SU-DHL-6 (cell line): ENCODE results near the gene ZDHHC5.

ENCODE experiments used
- H2AFZ ChIP-seq: fragments of 200-600 bp; sonication (generic); 2 replicates; pipeline ENCODE4 v1.6.1; 2014; ENCODE audit warnings: low read depth, mild to moderate bottlenecking, moderate library complexity, mixed read lengths, antibody characterized with exemption, low read length; ENCODE audit not compliant: severe bottlenecking
- H3F3A ChIP-seq: fragments of 200-600 bp; shearing (Covaris generic); 2 replicates; pipeline ENCODE4 v1.6.0; 2016; ENCODE audit warnings: antibody characterized with exemption, mild to moderate bottlenecking; ENCODE audit not compliant: insufficient read depth
- H3K27ac ChIP-seq: fragments of 200-600 bp; sonication (generic); 2 replicates; pipeline ENCODE4 v1.5.1; 2016; ENCODE audit warnings: low read depth, mild to moderate bottlenecking, low read length, moderate library complexity, mixed read lengths
- H3K27me3 ChIP-seq: fragments of 200-600 bp; sonication (generic), shearing (Covaris generic); 2 replicates; pipeline ENCODE4 v1.6.0; 2014; ENCODE audit warnings: mild to moderate bottlenecking, low read length
- H3K36me3 ChIP-seq: fragments of 200-600 bp; sonication (generic); 2 replicates; pipeline ENCODE4 v1.6.1; 2014; ENCODE audit warnings: mild to moderate bottlenecking, low read length, mixed read lengths
- H3K4me2 ChIP-seq: fragments of 300-600, 200-600 bp; shearing (Covaris generic), sonication (generic); 2 replicates; pipeline ENCODE4 v1.6.0; 2014; ENCODE audit warnings: low read length, low read depth, mild to moderate bottlenecking; ENCODE audit not compliant: poor library complexity, severe bottlenecking
- H3K4me3 ChIP-seq: fragments of 200-600 bp; sonication (generic); 2 replicates; pipeline ENCODE4 v1.5.1; 2014; ENCODE audit warnings: antibody characterized with exemption, low read length, mild to moderate bottlenecking, mixed read lengths; ENCODE audit not compliant: insufficient read depth, poor library complexity, severe bottlenecking
- H3K79me2 ChIP-seq: fragments of 200-600 bp; sonication (generic); 2 replicates; pipeline ENCODE4 v1.6.1; 2014; ENCODE audit warnings: mild to moderate bottlenecking, low read length, moderate library complexity; ENCODE audit not compliant: insufficient read depth
- H3K9ac ChIP-seq: fragments of 200-600 bp; sonication (generic); 2 replicates; pipeline ENCODE4 v1.7.0; 2014; ENCODE audit warnings: mild to moderate bottlenecking, low read length
- H3K9me2 ChIP-seq: fragments of 200-600 bp; sonication (generic); replicated peaks from 2 replicates; pipeline ENCODE4 v1.6.1; 2014; ENCODE audit warnings: low read length; ENCODE audit not compliant: insufficient read depth
- H3K9me3 ChIP-seq: fragments of 200-600 bp; sonication (generic); 2 replicates; pipeline ENCODE4 v1.6.1; 2014; ENCODE audit warnings: low read length, mixed read lengths; ENCODE audit not compliant: insufficient read depth
- H4K20me1 ChIP-seq: fragments of 200-600 bp; sonication (generic); 2 replicates; pipeline ENCODE4 v1.6.1; 2014; ENCODE audit warnings: low read depth, mild to moderate bottlenecking, antibody characterized with exemption, low read length, moderate library complexity, mixed read lengths
- CTCF ChIP-seq: fragments of 200-600 bp; sonication (generic); IDR thresholded peaks from one replicate; pipeline ENCODE4 v1.5.1; 2017; ENCODE audit warnings: antibody characterized with exemption, mild to moderate bottlenecking, low read length, moderate library complexity; ENCODE audit not compliant: insufficient read depth, poor library complexity, severe bottlenecking
- EZH2phosphoT487 ChIP-seq: fragments of 200-600 bp; sonication (generic), shearing (Covaris generic); conservative IDR thresholded peaks from 2 replicates; pipeline ENCODE4 v1.6.1; 2018; ENCODE audit warnings: mild to moderate bottlenecking, antibody characterized with exemption, low read length, moderate library complexity, mixed read lengths

Gene ZDHHC5

GRCh38 chr11:57675176-57675941 is 7.4 kb downstream of the ZDHHC5 start:
- H3K4me2 ChIP-seq, result no peak overlapping the region
- peaks cover 28% of the 10 kb centered on the region; the same call in 1 of the 2 replicates for H3K36me3 ChIP-seq
- no peak overlapping the region for H3K9ac ChIP-seq
- peaks cover 96% of the 10 kb centered on the region for H3K79me2 ChIP-seq
- H2AFZ ChIP-seq, result no peak overlapping the region
- no peak overlapping the region for H3K4me3 ChIP-seq
- H3K9me2 ChIP-seq, result no peaks in the 10 kb centered on the region
- peaks cover 36% of the 10 kb centered on the region for H4K20me1 ChIP-seq
- no peaks in the 10 kb centered on the region for H3K27me3 ChIP-seq
- H3F3A ChIP-seq, result no peaks in the 10 kb centered on the region
- H3K27ac ChIP-seq, result no peak overlapping the region
- no peak for TF ChIP-seq EZH2phosphoT487
- TF ChIP-seq CTCF, result no peak
- H3K9me3 ChIP-seq, result no peaks in the 10 kb centered on the region

- no peak for TF ChIP-seq EZH2phosphoT487
- TF ChIP-seq CTCF, result no peak
- H3K36me3 ChIP-seq, result peaks cover 31% of the 10 kb centered on the region
- H3K27me3 ChIP-seq, result no peaks in the 10 kb centered on the region
- H3K9me3 ChIP-seq, result no peaks in the 10 kb centered on the region
- no peaks in the 10 kb centered on the region for H3F3A ChIP-seq
- H3K27ac ChIP-seq, result no peak overlapping the region
- H3K9ac ChIP-seq, result no peak overlapping the region
- H3K4me3 ChIP-seq, result no peak overlapping the region
- H3K9me2 ChIP-seq, result no peaks in the 10 kb centered on the region
- no peak overlapping the region for H2AFZ ChIP-seq
- H3K4me2 ChIP-seq, result no peak overlapping the region
- H4K20me1 ChIP-seq, result peaks cover 24% of the 10 kb centered on the region
- H3K79me2 ChIP-seq, result peaks cover 85% of the 10 kb centered on the region
These were observed 11.5 kb downstream of the ZDHHC5 start for GRCh38 chr11:57679396-57679795.

- no peak overlapping the region for H3K4me2 ChIP-seq
These were observed 12.6 kb downstream of the ZDHHC5 start for GRCh38 chr11:57680552-57680874.

More at GRCh38 chr11:57680552-57680874, 12.6 kb downstream of the ZDHHC5 start:
- Histone ChIP-seq H4K20me1 (peaks cover 15% of the 10 kb centered on the region; the same call in 1 of the 2 replicates), H2AFZ (no peak overlapping the region), H3K4me3 (no peak overlapping the region), H3K9ac (no peak overlapping the region), H3K79me2 (peaks cover 80% of the 10 kb centered on the region), H3K36me3 (peaks cover 30% of the 10 kb centered on the region), H3K9me3 (no peaks in the 10 kb centered on the region), H3K27ac (no peak overlapping the region), H3F3A (no peaks in the 10 kb centered on the region), H3K27me3 (no peaks in the 10 kb centered on the region), H3K9me2 (no peaks in the 10 kb centered on the region)
- TF ChIP-seq EZH2phosphoT487 (no peak), CTCF (no peak)
